ENCODE results near the gene TLCD3A. TPM values are rescaled to one million over a fixed set of nuclear protein-coding genes. Genes with fewer than 3 reads are reported as not detected.
"Not testable (repeated sequence)": the region's sequence is repeated elsewhere in the genome, so short reads cannot be mapped to it uniquely, and the experiment has no call there.

Gene TLCD3A
- total RNA-seq, 1 donor from 2014 or later = 8.9 TPM

DNA sequence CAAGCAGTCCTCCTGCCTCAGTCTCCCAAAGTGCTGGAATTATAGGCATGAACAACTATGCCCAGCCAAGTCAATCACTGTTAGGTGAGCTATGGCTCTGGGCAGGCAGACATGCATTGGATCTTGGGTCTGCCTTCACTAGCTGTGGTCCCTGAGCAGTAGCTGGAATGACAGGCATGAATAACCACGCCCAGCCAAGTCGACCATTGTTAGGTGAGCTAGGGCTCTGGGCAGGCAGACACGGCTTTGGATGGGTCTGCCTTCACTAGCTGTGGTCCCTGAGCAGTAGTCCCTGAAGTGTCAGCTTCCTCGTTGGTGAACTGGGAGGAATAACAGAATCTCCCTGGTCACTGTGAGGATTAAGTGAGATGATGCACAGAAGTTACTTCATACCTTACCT, 56.2 kb downstream of the TLCD3A start:
- DNase-seq = no peak
- Histone ChIP-seq H3K27me3 (ENCODE audit: low read depth) (no peaks in the 10 kb centered on the region), H3K36me3 (peaks cover 58% of the 10 kb centered on the region), H3K27ac (no peak overlapping the region), H3K9me3 (no peaks in the 10 kb centered on the region), H3K4me1 (peaks cover 8% of the 10 kb centered on the region), H3K4me3 (no peak overlapping the region)
- ATAC-seq = no peak
- intact Hi-C loops (cut with DNase I) = no loop called here
- no peak for TF ChIP-seq CTCF (IDR thresholded peaks at IDR 0.05)

DNA sequence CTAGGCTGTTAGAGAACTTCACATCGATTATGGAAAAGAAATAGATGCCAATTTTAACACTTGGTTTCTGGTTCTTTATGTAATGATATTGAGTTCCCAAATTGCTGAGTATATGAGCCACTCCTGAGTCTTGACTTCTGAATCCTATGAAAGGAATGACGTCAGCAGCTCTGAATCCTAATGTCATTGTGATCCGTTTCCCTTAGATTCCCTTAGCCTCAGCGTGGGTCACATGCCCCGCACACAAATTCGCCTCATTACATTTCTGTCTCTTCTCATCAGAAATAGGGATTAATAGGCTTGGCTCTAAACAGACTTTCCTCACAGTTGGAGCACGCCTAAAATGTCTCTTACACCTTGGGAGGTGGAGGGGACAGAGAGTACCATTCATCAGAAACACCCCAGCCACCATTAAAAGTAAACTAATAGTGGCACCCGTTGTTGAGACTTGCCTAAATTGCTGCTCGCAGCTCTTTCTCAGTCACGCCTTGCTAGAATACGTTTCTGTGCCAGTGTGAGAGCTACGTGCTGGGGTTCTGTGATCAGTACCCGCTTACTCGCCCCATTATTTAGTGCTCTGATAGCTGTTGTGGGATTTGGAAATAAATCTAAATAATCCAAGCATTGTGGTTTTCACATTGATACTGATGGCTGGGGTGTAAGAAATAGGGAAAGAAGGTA, 56.9 kb downstream of the TLCD3A start:
- Histone ChIP-seq H3K4me1 (peaks cover under 1% of the 10 kb centered on the region), H3K36me3 (peaks cover 58% of the 10 kb centered on the region), H3K27ac (no peak overlapping the region), H3K9me3 (no peaks in the 10 kb centered on the region), H3K27me3 (ENCODE audit: low read depth) (no peaks in the 10 kb centered on the region), H3K4me3 (no peak overlapping the region)
- intact Hi-C loops (cut with DNase I) = no loop called here
- no peak for DNase-seq
- TF ChIP-seq CTCF (IDR thresholded peaks at IDR 0.05) = no peak
- no peak for ATAC-seq

- H3K4me3 ChIP-seq; intact Hi-C loops (cut with DNase I): not testable (repeated sequence)
- H3K36me3 ChIP-seq = peaks cover 56% of the 10 kb centered on the region
Measured at GRCh38 chr17:789931-790873, 57.8 kb downstream of the TLCD3A start.

DNA sequence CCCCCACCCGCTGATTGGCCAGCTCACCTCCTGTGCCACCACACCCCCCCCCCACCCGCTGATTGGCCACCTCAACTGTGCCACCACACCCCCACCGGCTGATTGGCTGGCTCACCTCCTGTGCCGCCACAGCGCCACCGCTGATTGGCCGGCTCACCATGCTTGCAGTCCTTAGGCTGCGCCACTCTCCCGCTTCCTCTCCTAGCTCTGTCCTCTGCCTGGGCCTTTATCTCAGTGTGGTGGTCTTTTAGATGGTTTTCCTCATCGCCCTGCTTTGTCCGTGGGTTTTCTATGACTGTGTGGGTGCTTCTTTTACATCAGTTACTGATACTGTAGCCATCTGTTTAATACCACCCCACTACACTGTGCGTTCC, 58.5 kb downstream of the TLCD3A start:
- Histone ChIP-seq H3K36me3 (peaks cover 49% of the 10 kb centered on the region), H3K4me1 (peaks cover 14% of the 10 kb centered on the region)
- H3K4me3 ChIP-seq; H3K27ac ChIP-seq; H3K9me3 ChIP-seq; intact Hi-C loops (cut with DNase I); ATAC-seq; H3K27me3 ChIP-seq (ENCODE audit: low read depth): not testable (repeated sequence)
- DNase-seq = peak; percentile 29

More at GRCh38 chr17:789931-790873, 57.8 kb downstream of the TLCD3A start:
- H3K4me1 ChIP-seq; H3K27me3 ChIP-seq (ENCODE audit: low read depth); H3K27ac ChIP-seq; H3K9me3 ChIP-seq; ATAC-seq: not testable (repeated sequence)
- peak; percentile 41 for DNase-seq

DNA sequence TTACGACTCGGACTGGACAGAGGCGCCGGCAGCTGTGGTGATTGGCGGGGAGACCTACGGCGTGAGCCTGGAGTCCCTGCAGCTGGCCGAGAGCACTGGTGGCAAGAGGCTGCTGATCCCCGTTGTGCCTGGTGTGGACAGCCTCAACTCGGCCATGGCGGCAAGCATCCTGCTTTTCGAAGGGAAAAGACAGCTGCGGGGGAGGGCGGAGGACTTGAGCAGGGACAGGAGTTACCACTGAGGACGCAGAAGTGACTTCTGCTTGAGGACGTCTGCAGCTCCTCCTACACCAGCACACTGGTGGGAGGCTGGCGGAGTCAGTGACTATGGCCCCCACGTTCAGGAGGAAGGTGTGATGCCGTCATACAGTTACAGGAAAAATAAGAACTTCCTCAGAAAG, 59.4 kb downstream of the TLCD3A start:
- peaks cover 14% of the 10 kb centered on the region for H3K4me1 ChIP-seq
- no peaks in the 10 kb centered on the region for H3K9me3 ChIP-seq
- no peak overlapping the region for H3K4me3 ChIP-seq
- H3K27me3 ChIP-seq (ENCODE audit: low read depth) = no peaks in the 10 kb centered on the region
- DNase-seq (peak; percentile 37), ATAC-seq (no peak)
- no peak for TF ChIP-seq CTCF (IDR thresholded peaks at IDR 0.05)
- intact Hi-C loops (cut with DNase I) = no loop called here
- peaks cover 48% of the 10 kb centered on the region for H3K36me3 ChIP-seq
- no peak overlapping the region for H3K27ac ChIP-seq

- H3K4me1 ChIP-seq = peaks cover 14% of the 10 kb centered on the region
- H3K9me3 ChIP-seq = no peaks in the 10 kb centered on the region
- peaks cover 45% of the 10 kb centered on the region for H3K36me3 ChIP-seq
- no peak for ATAC-seq
- H3K27ac ChIP-seq = no peak overlapping the region
- H3K4me3 ChIP-seq = no peak overlapping the region
- DNase-seq = peak; percentile 11
- no peak for TF ChIP-seq CTCF (IDR thresholded peaks at IDR 0.05)
- intact Hi-C loops (cut with DNase I) = no loop called here
- H3K27me3 ChIP-seq (ENCODE audit: low read depth) = no peaks in the 10 kb centered on the region
Measured at GRCh38 chr17:792277-792676, 59.9 kb downstream of the TLCD3A start.

Other genes starting within 250 kb of the TLCD3A start
- 83.4 TPM for gene VPS53, start 17.8 kb upstream of the TLCD3A start, total RNA-seq
- gene GEMIN4, start 19.7 kb downstream of the TLCD3A start, total RNA-seq = 21.5 TPM
- gene GLOD4, start 49.7 kb downstream of the TLCD3A start, total RNA-seq = 63.2 TPM
- gene MRM3, start 49.8 kb downstream of the TLCD3A start, total RNA-seq = 12.3 TPM
- 42.6 TPM for gene NXN, start 247.2 kb downstream of the TLCD3A start, total RNA-seq